ENCODE data around the gene WRAP73.

WRAP73 gene

DNA sequence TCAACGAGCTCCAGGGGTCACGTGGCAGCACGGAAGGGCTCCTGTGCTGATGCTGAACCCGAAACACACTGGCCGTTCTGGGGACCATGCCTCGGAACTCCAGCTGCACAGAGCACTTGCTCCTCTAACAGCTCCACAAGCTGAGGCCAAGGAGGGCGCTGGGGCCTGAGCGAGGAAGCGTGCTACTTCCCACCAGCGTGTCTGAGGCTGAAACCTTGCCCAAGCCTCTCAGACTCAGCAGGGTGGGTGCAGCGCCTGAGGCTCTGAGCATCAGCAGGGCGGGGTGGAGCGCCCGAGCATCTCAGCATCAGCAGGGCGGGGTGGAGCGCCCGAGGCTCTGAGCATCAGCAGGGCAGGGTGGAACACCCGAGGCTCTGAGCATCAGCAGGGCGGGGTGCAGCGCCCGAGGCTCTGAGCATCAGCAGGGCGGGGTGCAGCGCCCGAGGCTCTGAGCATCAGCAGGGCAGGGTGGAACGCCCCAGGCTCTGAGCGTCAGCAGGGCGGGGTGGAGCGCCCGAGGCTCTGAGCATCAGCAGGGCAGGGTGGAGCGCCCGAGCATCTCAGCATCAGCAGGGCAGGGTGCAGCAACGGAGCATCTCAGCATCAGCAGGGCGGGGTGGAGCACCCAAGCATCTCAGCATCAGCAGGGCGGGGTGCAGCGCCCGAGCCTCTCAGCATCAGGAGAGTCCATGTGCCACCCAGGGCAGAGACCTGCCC lies 9.6 kb downstream of the WRAP73 start:
- no peaks in the 10 kb centered on the region for H3K9me2 ChIP-seq (replicated peaks; ENCODE audit: insufficient read depth, low read length)
- H3K9me3 ChIP-seq (ENCODE audit: insufficient read depth, low read length): no peaks in the 10 kb centered on the region
- H3K27ac ChIP-seq (ENCODE audit: low read depth, low read length): no peak overlapping the region
- no peak overlapping the region for H3K4me3 ChIP-seq (ENCODE audit: insufficient read depth, low read length, poor library complexity, severe bottlenecking)
- no peak overlapping the region for H3K9ac ChIP-seq (ENCODE audit: low read length)
- TF ChIP-seq EZH2phosphoT487 (conservative IDR thresholded peaks at IDR 0.05; ENCODE audit: low read length): no peak
- TF ChIP-seq, protein P1, sequence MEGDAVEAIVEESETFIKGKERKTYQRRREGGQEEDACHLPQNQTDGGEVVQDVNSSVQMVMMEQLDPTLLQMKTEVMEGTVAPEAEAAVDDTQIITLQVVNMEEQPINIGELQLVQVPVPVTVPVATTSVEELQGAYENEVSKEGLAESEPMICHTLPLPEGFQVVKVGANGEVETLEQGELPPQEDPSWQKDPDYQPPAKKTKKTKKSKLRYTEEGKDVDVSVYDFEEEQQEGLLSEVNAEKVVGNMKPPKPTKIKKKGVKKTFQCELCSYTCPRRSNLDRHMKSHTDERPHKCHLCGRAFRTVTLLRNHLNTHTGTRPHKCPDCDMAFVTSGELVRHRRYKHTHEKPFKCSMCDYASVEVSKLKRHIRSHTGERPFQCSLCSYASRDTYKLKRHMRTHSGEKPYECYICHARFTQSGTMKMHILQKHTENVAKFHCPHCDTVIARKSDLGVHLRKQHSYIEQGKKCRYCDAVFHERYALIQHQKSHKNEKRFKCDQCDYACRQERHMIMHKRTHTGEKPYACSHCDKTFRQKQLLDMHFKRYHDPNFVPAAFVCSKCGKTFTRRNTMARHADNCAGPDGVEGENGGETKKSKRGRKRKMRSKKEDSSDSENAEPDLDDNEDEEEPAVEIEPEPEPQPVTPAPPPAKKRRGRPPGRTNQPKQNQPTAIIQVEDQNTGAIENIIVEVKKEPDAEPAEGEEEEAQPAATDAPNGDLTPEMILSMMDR (IDR thresholded peaks at IDR 0.05; ENCODE audit: insufficient read depth, low read length, poor library complexity, severe bottlenecking): no peak
- H3K36me3 ChIP-seq (ENCODE audit: low read length): no peaks in the 10 kb centered on the region
- no peaks in the 10 kb centered on the region for H3K79me2 ChIP-seq (ENCODE audit: insufficient read depth, low read length)
- no peaks in the 10 kb centered on the region for H3F3A ChIP-seq (ENCODE audit: insufficient read depth)
- H3K27me3 ChIP-seq (ENCODE audit: low read length): no peaks in the 10 kb centered on the region
- H3K4me2 ChIP-seq (ENCODE audit: low read depth, low read length, poor library complexity, severe bottlenecking): no peak overlapping the region
- H2AFZ ChIP-seq (ENCODE audit: low read depth, low read length, severe bottlenecking): no peak overlapping the region
- no peaks in the 10 kb centered on the region for H4K20me1 ChIP-seq (ENCODE audit: low read depth, low read length)

DNA sequence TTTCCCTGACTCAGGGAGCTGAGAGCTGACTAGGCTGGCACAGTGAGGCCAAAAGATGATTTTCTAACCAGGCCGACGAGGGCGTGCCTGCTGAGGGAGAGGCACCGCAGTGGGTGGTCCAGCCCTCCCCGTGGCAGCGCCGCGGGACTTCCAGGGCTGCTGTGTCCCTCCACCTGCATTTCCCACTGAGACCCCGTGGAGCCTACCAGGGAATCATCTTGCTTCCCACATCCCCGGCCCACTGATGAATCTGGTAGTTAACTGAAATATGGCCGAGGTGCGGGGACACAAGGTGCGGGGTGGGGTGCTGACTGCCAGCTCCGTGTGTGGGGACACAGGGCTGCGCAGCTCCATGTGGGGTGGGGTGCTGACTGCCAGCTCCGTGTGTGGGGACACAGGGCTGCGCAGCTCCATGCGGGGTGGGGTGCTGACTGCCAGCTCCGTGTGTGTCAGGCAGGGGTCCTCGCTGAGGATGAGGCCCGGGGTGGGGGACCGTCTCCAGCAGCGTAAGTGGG lies 10.4 kb downstream of the WRAP73 start:
- Histone ChIP-seq H2AFZ (ENCODE audit: low read depth, low read length, severe bottlenecking) (no peak overlapping the region), H3K36me3 (ENCODE audit: low read length) (no peaks in the 10 kb centered on the region), H3K27me3 (ENCODE audit: low read length) (no peaks in the 10 kb centered on the region), H3K79me2 (ENCODE audit: insufficient read depth, low read length) (no peaks in the 10 kb centered on the region), H3K4me2 (ENCODE audit: low read depth, low read length, poor library complexity, severe bottlenecking) (no peak overlapping the region), H4K20me1 (ENCODE audit: low read depth, low read length) (no peaks in the 10 kb centered on the region), H3K27ac (ENCODE audit: low read depth, low read length) (no peak overlapping the region), H3K9me3 (ENCODE audit: insufficient read depth, low read length) (no peaks in the 10 kb centered on the region), H3K9me2 (replicated peaks; ENCODE audit: insufficient read depth, low read length) (no peaks in the 10 kb centered on the region), H3K4me3 (ENCODE audit: insufficient read depth, low read length, poor library complexity, severe bottlenecking) (no peak overlapping the region), H3K9ac (ENCODE audit: low read length) (no peak overlapping the region), H3F3A (ENCODE audit: insufficient read depth) (no peaks in the 10 kb centered on the region)
- TF ChIP-seq, protein P1 (IDR thresholded peaks at IDR 0.05; ENCODE audit: insufficient read depth, low read length, poor library complexity, severe bottlenecking): no peak
- TF ChIP-seq EZH2phosphoT487 (conservative IDR thresholded peaks at IDR 0.05; ENCODE audit: low read length): no peak

DNA sequence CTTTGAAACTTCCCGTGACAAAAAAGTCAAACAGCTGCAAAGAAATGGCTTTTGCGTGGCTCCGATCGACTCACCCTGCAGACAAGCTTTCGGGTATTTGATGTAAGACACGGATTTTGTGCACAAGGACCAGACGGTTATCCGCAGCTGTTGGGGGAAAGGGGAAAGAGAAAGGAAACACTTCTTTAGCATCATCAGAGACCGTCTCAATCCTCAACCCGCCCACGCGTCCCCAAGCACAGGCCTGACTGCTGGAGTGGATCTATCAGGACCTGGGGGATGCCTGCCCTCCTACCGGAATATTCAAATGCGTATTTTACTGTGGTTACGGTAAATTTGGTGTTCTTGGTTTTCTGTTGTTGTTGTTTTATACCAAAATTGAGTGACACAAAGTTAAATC lies 11.2 kb downstream of the WRAP73 start:
- no peak overlapping the region for H3K4me3 ChIP-seq (ENCODE audit: insufficient read depth, low read length, poor library complexity, severe bottlenecking)
- no peaks in the 10 kb centered on the region for H4K20me1 ChIP-seq (ENCODE audit: low read depth, low read length)
- H2AFZ ChIP-seq (ENCODE audit: low read depth, low read length, severe bottlenecking): no peak overlapping the region
- H3K36me3 ChIP-seq (ENCODE audit: low read length): no peaks in the 10 kb centered on the region
- H3F3A ChIP-seq (ENCODE audit: insufficient read depth): no peaks in the 10 kb centered on the region
- H3K9me2 ChIP-seq (replicated peaks; ENCODE audit: insufficient read depth, low read length): no peaks in the 10 kb centered on the region
- H3K79me2 ChIP-seq (ENCODE audit: insufficient read depth, low read length): no peaks in the 10 kb centered on the region
- H3K9ac ChIP-seq (ENCODE audit: low read length): no peak overlapping the region
- no peaks in the 10 kb centered on the region for H3K9me3 ChIP-seq (ENCODE audit: insufficient read depth, low read length)
- no peaks in the 10 kb centered on the region for H3K27me3 ChIP-seq (ENCODE audit: low read length)
- no peak overlapping the region for H3K4me2 ChIP-seq (ENCODE audit: low read depth, low read length, poor library complexity, severe bottlenecking)
- H3K27ac ChIP-seq (ENCODE audit: low read depth, low read length): no peak overlapping the region
- TF ChIP-seq, protein P1 (IDR thresholded peaks at IDR 0.05; ENCODE audit: insufficient read depth, low read length, poor library complexity, severe bottlenecking): no peak
- TF ChIP-seq EZH2phosphoT487 (conservative IDR thresholded peaks at IDR 0.05; ENCODE audit: low read length): no peak
